ENCODE measurements around the gene VEPH1. TPM values are rescaled to one million over a fixed set of nuclear protein-coding genes. Genes with fewer than 3 reads are reported as not detected.

Gene VEPH1
- total and polyA plus RNA-seq, 2 experiments from 2014 or later, result 36.8 to 44.0 TPM

GRCh38 chr3:157529085-157529484 is 25.9 kb upstream of the VEPH1 start:
- peaks cover 71% of the 10 kb centered on the region for H3K4me1 ChIP-seq (ENCODE audit: insufficient read depth)
- peaks cover 55% of the 10 kb centered on the region for H3K79me2 ChIP-seq (ENCODE audit: insufficient read depth)
- no peaks in the 10 kb centered on the region for H3K36me3 ChIP-seq (ENCODE audit: low read depth)
- H3K9me2 ChIP-seq (ENCODE audit: insufficient read depth), result no peaks in the 10 kb centered on the region
- H3K27me3 ChIP-seq (replicated peaks; ENCODE audit: insufficient read depth), result no peaks in the 10 kb centered on the region
- no peak overlapping the region for H3K27ac ChIP-seq
- H3K4me2 ChIP-seq (ENCODE audit: unreplicated experiment), result no peak overlapping the region
- H3K4me3 ChIP-seq, result no peak overlapping the region
- DNase-seq, result no peak
- in situ Hi-C loops (cut with MboI), result no loop called here
- peaks cover 71% of the 10 kb centered on the region for H3F3A ChIP-seq (ENCODE audit: insufficient read depth)
- H3K9ac ChIP-seq, result no peak overlapping the region
- 97 to 100% methylated on average over 2 of the region's 2 CpGs for WGBS, 2 experiments (ENCODE audit: low coverage in 1 of 2, low lambda C conversion rate in 2 of 2, missing lambda C conversion rate in 2 of 2)
- H3K9me3 ChIP-seq (ENCODE audit: low read depth), result no peaks in the 10 kb centered on the region
- TF ChIP-seq EZH2phosphoT487 (IDR thresholded peaks at IDR 0.05; ENCODE audit: insufficient read depth, low read depth) (no peak), EZH2 (IDR thresholded peaks at IDR 0.05; ENCODE audit: insufficient read depth, poor library complexity, severe bottlenecking) (no peak)
- no peak overlapping the region for H2AFZ ChIP-seq
- no peaks in the 10 kb centered on the region for H4K20me1 ChIP-seq (ENCODE audit: insufficient read depth)

GRCh38 chr3:157527131-157527881 is 24.1 kb upstream of the VEPH1 start:
- H3K4me3 ChIP-seq, result peak overlapping the region; percentile 48
- H3F3A ChIP-seq (ENCODE audit: insufficient read depth), result peaks cover 55% of the 10 kb centered on the region
- H3K27me3 ChIP-seq (replicated peaks; ENCODE audit: insufficient read depth), result no peaks in the 10 kb centered on the region
- peak overlapping the region; percentile 20 for H2AFZ ChIP-seq
- DNase-seq, result peak; percentile 67
- no peaks in the 10 kb centered on the region for H4K20me1 ChIP-seq (ENCODE audit: insufficient read depth)
- H3K27ac ChIP-seq, result peak overlapping the region; percentile 75
- H3K4me1 ChIP-seq (ENCODE audit: insufficient read depth), result peaks cover 56% of the 10 kb centered on the region
- H3K9ac ChIP-seq, result peak overlapping the region; percentile 51
- 77 to 78% methylated on average over 5 of the region's 5 CpGs for WGBS, 2 experiments (ENCODE audit: low coverage in 1 of 2, low lambda C conversion rate in 2 of 2, missing lambda C conversion rate in 2 of 2)
- peak overlapping the region; percentile 75 for H3K4me2 ChIP-seq (ENCODE audit: unreplicated experiment)
- in situ Hi-C loops (cut with MboI), result no loop called here
- TF ChIP-seq EZH2phosphoT487 (IDR thresholded peaks at IDR 0.05; ENCODE audit: insufficient read depth, low read depth) (no peak), EZH2 (IDR thresholded peaks at IDR 0.05; ENCODE audit: insufficient read depth, poor library complexity, severe bottlenecking) (no peak)
- H3K9me2 ChIP-seq (ENCODE audit: insufficient read depth), result no peaks in the 10 kb centered on the region
- peaks cover 70% of the 10 kb centered on the region for H3K79me2 ChIP-seq (ENCODE audit: insufficient read depth)
- no peaks in the 10 kb centered on the region for H3K9me3 ChIP-seq (ENCODE audit: low read depth)
- no peaks in the 10 kb centered on the region for H3K36me3 ChIP-seq (ENCODE audit: low read depth)

- H3K4me2 ChIP-seq (ENCODE audit: unreplicated experiment), result no peak overlapping the region
- in situ Hi-C loops (cut with MboI), result no loop called here
Observed at GRCh38 chr3:157526036-157526435, 22.8 kb upstream of the VEPH1 start.

GRCh38 chr3:157523814-157524213 is 20.6 kb upstream of the VEPH1 start:
- Histone ChIP-seq H4K20me1 (ENCODE audit: insufficient read depth) (no peaks in the 10 kb centered on the region), H3K9ac (no peak overlapping the region), H2AFZ (no peak overlapping the region), H3F3A (ENCODE audit: insufficient read depth) (peaks cover 41% of the 10 kb centered on the region), H3K9me2 (ENCODE audit: insufficient read depth) (no peaks in the 10 kb centered on the region), H3K4me2 (ENCODE audit: unreplicated experiment) (no peak overlapping the region), H3K27ac (no peak overlapping the region), H3K9me3 (ENCODE audit: low read depth) (no peaks in the 10 kb centered on the region), H3K36me3 (ENCODE audit: low read depth) (no peaks in the 10 kb centered on the region), H3K4me1 (ENCODE audit: insufficient read depth) (peaks cover 44% of the 10 kb centered on the region), H3K4me3 (no peak overlapping the region), H3K27me3 (replicated peaks; ENCODE audit: insufficient read depth) (no peaks in the 10 kb centered on the region), H3K79me2 (ENCODE audit: insufficient read depth) (peaks cover 71% of the 10 kb centered on the region)
- DNase-seq, result no peak
- in situ Hi-C loops (cut with MboI), result no loop called here
- 100% methylated on average over 1 of the region's 1 CpG for WGBS, 2 experiments (ENCODE audit: low coverage in 1 of 2, low lambda C conversion rate in 2 of 2, missing lambda C conversion rate in 2 of 2)
- TF ChIP-seq EZH2phosphoT487 (IDR thresholded peaks at IDR 0.05; ENCODE audit: insufficient read depth, low read depth), result no peak

More at GRCh38 chr3:157526036-157526435, 22.8 kb upstream of the VEPH1 start:
- no peaks in the 10 kb centered on the region for H4K20me1 ChIP-seq (ENCODE audit: insufficient read depth)
- DNase-seq, result no peak
- H3K4me3 ChIP-seq, result no peak overlapping the region
- H3K4me1 ChIP-seq (ENCODE audit: insufficient read depth), result peaks cover 53% of the 10 kb centered on the region
- TF ChIP-seq EZH2 (IDR thresholded peaks at IDR 0.05; ENCODE audit: insufficient read depth, poor library complexity, severe bottlenecking) (no peak), EZH2phosphoT487 (IDR thresholded peaks at IDR 0.05; ENCODE audit: insufficient read depth, low read depth) (no peak)
- peaks cover 71% of the 10 kb centered on the region for H3K79me2 ChIP-seq (ENCODE audit: insufficient read depth)
- no peak overlapping the region for H2AFZ ChIP-seq
- no peak overlapping the region for H3K27ac ChIP-seq
- H3K36me3 ChIP-seq (ENCODE audit: low read depth), result no peaks in the 10 kb centered on the region
- no peaks in the 10 kb centered on the region for H3K27me3 ChIP-seq (replicated peaks; ENCODE audit: insufficient read depth)
- H3K9ac ChIP-seq, result no peak overlapping the region
- H3K9me3 ChIP-seq (ENCODE audit: low read depth), result no peaks in the 10 kb centered on the region
- H3K9me2 ChIP-seq (ENCODE audit: insufficient read depth), result no peaks in the 10 kb centered on the region
- 88 to 93% methylated on average over 2 of the region's 2 CpGs for WGBS, 2 experiments (ENCODE audit: low coverage in 1 of 2, low lambda C conversion rate in 2 of 2, missing lambda C conversion rate in 2 of 2)
- H3F3A ChIP-seq (ENCODE audit: insufficient read depth), result peaks cover 53% of the 10 kb centered on the region

All from GM23248 (cell line).